ENCODE data around the gene G0S2. TPM values are rescaled to one million over a fixed set of nuclear protein-coding genes. Genes with fewer than 3 reads are reported as not detected.
"Not testable (repeated sequence)": the region's sequence is repeated elsewhere in the genome, so short reads cannot be mapped to it uniquely, and the experiment has no call there.

Gene G0S2
- total RNA-seq, 1 donor from 2014 or later: 4.6 TPM

DNA sequence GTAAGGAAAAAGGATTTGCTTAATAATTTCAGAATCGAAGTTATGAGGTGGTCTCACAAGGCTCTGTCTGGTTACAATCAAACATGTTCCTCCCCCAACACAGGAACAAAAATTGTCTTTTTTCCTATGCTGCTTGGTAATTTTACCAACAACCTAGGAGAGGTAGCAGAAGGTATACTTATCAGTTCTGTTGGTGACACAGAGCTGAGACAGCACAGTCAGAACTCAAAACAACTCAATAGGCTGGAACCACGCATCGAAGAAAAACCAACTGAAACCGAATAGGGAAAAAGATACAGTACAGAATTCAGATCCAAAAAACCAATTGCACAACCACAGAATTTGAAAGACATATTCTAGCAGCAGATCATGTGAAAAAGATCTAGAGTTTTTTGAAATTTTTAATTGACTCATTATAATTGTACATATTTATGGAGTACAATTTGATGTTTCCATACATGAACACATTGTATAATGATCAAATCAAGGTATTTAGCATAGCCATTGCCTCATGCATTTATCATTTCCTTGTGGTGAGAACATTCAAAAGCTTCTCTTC lies 3.8 kb downstream of the G0S2 start:
- DNase-seq (ENCODE audit: low spot score): no peak

DNA sequence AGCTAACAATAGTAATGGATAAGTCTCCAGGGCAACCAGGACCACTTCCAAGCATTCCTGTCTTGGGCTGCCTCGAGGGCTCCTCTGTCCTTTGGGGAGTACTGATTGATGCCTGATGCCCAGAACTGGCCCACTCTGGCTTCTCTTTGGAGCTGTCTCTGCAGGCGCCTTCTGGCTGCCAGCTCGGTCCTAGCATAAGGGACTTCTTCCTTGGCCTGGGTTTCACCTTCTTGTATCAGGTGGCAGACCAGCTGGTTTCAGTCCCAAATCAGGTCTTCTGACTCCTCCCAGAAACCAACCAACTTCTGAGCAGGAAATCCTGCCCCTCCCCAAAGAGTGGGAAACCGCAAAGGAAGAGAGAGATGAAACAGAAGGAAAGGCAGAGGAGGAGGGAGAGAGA lies 10.6 kb downstream of the G0S2 start:
- no peak for DNase-seq (ENCODE audit: low spot score)

DNA sequence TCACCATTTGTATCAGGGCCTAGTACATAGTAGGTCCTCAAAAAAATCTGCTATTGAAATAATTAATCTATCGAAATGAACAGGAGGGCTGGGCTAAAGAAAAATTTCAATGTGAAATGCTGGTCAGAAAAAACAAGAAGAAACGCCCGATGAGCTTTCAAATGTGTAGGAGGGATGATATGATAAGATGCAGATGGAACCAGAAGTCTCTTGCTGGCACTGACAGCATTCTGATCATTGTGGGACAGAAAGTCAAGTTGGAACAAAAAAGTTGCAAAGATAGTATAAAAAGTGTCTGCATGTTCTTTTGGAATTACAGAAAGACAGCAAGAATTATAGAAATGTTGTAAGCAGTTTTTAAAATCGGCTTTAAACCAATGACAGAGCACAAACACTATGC lies 11.1 kb downstream of the G0S2 start:
- DNase-seq (ENCODE audit: low spot score): no peak

DNA sequence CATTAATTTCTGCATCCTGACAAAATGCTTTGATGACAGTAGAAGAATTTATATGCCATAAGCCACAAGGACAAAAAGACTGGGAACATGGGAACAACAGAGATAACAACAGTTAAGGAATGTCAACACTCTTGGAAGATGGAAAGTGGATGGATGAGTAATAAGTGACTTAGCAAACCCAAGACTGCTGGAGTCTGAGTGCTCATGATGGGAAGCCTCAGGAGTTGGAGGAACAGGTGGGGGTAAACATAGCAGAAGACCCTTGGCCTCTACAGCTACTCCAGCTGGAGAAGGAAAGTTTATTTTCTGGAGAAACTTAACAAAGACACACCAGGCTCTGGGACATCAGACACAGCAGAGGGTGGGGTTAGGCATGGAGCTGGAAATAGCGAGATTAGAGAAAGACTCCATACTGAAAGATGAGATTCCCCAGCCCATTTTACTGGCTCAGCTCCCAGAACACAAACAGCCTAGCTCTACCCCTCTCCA lies 13.6 kb downstream of the G0S2 start:
- DNase-seq (ENCODE audit: low spot score): peak; percentile 72

DNA sequence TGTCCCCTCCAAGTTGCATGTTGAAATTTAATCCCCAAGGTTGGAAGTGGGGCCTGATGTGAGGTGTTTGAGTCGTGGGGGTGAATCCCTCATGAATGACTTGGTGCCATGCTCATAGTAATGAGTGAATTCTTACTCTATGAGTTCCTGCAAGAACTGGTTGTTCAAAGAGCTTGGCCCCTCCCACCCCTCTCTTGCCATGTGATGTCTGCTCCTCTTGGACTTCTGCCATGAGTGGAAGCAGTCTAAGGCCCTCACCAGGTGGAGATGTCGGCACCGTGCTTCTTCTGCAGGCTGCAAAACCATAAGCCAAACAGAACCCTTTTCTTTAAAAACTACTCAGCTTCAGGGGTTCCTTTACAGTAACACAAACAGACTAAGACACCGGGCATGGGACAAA lies 14.3 kb downstream of the G0S2 start:
- peak; percentile 53 for DNase-seq (ENCODE audit: low spot score)

DNA sequence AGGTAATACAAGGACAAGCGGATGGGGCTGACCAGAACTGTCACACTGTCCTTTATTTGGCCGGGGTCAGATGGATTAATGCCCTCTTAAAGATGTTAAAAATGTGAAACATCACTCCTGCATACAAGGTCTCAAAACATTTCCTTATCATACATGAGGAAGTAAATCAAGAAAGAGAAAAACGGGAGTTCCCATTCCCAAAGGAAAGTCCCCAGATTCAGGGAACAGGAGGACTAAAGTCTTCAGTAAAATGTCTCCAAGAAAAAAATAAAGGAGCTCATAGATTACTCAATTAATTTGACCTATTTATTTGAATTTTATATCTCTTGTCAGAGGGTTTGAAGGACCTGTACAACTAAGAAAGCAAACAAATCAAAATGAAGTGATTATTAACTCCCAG lies 16.0 kb downstream of the G0S2 start:
- no peak for DNase-seq (ENCODE audit: low spot score)

DNA sequence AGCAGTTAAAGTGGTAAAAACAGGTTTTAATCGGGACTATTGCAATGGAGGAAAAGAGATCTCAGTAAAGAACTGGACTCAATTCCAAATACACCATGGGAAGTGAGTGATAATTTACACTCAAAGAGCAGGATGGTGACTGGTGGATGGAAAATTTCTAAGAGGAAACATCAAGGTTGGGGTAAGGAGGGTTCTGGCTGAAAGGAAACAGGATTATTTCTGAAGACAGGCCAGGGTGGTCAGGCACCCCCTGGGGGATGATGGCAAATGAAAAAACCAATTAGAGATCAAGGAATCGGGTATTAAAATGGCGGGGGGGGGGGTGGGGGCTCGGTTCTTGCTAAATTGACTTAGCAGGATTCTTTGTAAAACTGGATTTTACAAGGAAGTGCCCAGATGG lies 17.1 kb downstream of the G0S2 start:
- no peak for DNase-seq (ENCODE audit: low spot score)

DNA sequence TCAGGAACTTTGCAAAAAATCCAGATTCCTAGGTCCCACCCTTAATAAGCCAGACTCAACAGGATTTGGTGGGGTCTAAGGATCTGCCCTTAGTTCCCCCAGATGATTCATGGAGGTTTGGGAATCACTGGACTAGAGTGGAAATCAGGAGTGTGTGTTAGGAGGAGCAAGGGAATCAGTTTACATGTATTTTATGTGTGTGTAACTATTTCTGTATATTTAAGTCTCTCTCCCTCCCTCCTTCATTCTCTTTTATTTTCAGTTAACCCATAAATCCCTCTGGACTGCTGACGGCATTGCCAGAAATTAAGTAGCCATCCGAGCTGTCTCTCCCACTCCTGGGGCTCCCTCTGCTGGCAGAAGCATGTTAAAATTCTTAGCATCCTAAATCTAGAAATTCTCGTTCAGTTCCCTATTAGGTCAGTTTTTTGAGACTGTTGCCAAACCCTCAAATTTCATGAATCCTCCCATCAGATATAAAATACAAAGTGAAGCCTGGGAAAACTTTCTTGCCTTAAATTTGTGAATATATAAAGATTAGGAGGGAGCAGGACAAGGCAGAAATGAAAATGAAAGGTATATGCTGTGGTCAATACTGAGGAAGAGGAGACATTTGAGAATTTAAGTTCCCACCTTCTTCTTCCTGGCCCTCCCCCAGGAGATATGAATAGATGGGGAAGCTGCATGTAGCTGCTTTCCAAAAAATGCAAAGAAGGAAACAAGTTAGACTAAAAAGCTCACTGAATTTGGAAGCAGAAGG lies 17.7 kb downstream of the G0S2 start:
- peak; percentile 76 for DNase-seq (ENCODE audit: low spot score)

DNA sequence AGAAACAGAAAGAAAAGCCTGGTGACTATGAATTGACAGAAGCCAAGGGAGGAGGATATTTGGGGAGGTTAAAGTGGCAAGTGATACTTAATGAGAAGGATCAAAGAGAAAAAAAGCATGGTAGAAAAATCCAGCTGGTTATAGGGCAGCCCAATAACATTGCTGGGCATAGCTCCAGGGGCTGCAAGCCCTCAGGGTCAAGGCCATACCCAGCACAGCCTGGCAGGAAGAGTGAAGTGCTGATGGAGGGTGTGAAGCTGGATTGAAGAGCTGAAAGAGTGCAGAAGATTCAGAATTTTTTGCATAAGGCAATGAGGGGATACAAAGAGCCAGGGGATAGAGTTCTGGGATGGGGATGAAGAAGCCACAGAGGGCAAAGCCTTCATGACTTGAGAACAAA lies 21.5 kb downstream of the G0S2 start:
- DNase-seq (ENCODE audit: low spot score): no peak

DNA sequence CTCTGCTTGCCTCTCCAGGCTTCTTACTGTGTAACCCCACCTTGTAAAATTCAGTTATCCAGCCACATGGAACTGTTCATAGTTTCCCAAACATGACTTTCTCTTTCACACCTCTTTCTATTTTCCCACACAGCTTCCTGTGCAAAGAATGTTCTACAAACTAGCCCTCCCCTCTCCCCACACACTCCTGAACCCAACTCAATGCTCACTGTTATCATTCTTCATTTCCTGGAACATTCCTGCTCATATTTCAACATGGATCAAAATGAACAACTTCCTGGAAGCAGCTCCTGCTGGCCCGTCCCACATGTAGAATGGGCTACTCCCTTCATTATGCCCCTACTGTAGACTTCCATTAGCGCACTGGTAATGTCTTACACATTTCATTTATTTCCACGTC lies 21.9 kb downstream of the G0S2 start:
- no peak for DNase-seq (ENCODE audit: low spot score)

DNA sequence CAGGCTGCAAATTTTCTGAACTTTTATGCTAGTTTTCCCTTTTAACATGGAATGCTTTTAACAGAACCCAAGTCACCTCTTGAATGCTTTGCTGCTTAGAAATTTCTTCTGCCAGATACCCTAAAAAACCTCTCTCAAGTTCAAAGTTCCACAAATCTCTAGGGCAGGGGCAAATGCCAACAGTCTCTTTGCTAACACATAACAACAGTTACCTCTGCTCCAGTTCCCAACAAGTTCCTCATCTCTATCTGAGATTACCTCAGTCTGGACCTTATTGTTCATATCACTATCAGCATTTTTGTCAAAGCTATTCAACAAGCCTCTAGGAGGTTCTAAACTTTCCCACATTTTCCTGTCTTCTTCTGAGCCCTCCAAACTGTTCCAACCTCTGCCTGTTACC lies 25.5 kb downstream of the G0S2 start:
- DNase-seq (ENCODE audit: low spot score): not testable (repeated sequence)

DNA sequence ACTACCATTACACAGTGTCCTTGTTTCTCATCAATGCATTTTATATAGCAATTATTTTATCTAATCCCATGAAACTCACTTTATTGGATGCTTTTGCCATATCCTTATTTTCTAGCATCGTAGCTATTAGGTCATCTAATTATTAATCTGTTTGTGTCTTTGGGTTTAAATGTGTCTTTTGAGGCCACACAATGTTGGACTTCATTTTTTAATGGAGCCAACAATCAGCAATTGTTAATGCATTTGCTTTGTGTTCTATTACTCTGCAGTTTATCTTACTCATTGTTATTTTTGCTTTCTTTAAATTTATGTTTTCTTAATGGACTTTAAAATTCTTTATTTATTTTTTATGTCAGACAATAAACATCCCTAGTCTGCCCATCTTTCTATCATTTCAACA lies 27.6 kb downstream of the G0S2 start:
- DNase-seq (ENCODE audit: low spot score): no peak

DNA sequence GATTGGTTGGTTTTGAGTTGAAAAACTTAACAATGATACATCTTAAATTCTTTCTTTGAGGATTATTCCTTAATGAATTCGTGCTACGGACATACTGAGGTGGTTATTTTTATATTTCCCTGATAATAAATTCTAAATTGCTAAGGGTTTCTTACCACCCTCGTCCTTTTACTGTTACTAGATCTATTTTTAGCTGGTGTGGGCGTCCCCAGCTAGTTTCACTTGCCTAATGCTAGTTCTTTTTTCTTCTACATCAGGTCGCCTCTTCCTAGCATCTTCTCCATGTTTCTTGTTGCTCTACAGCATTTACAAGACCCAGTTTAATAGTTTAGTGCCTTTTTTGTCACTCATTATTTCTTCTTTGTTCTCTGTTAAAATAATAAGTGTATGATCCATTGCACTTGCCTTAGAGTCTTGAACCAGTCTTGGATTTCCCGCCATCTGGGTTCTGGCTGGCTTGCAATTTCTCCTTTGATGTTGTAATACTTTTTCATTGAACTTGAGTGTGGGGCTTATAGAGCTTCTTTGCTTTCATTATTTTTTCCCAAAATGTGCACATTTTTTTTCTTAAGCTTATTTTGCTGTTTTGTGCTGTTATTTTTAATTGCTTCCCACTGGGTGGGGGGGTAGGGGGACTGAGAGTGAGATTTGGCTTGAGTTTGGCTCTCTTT lies 28.8 kb downstream of the G0S2 start:
- no peak for DNase-seq (ENCODE audit: low spot score)

DNA sequence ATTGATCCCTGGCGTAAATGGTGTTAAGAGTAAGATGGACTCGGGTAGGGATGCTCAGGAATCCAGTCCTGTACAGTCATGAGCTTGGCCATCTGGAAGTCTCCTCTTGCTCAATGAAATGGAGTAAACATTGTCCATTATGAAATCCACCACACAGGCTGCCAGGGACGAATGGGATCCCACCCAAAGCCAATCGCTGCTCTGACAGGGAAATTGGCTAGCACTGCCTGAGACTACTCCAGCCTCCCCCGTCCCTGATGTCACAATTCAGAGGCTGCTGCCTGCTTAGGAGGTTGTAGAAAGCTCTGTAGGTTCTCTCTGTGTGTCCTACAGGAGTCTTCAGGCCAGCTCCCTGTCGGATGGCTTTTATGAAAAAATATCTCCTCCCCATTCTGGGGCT lies 29.4 kb downstream of the G0S2 start, which contains the start of gene HSD11B1:
TSS of gene HSD11B1 (plus strand) at position 263 of the 400 bp plus-strand sequence. CDS start at position 360, 97 bp downstream.
- peak; percentile 69 for DNase-seq (ENCODE audit: low spot score)

DNA sequence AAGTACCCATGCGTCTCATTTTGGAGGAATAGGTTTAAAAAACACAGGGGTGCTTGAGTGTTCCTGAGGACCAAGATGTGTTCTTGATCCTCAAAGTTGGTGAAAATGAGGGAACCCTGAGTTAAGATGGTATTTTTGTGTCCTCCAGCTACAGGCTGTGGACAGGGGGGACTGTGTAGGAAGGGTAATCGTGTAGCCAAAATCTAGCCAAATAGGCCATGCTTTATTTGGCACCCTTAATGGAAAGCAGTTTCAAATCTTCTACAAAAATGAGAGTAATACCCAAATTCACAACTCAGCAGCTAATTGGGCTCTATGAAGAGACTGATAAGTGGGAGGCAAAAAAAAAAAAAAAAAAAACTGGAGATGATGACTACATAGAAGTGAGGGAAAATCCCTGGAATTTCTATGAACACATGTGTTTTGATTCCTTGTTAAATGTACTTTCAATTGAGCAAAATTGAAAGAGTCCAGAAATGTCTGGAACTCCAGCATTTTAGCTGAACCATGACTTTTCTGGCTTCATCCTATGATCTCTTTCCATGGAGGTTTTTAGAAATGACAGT lies 29.9 kb downstream of the G0S2 start:
- no peak for DNase-seq (ENCODE audit: low spot score)

DNA sequence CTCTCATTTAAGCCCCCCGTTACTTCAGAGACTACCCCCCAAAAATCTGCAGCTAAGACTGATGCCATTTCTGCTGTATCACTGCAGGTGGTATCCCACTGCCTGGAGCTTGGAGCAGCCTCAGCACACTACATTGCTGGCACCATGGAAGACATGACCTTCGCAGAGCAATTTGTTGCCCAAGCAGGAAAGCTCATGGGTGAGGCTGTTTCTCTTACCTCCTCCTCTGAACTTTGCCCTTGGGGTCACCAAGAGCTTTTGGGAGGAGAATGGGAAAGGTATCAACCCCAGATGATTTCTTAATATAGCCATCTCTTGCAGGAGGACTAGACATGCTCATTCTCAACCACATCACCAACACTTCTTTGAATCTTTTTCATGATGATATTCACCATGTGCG lies 31.4 kb downstream of the G0S2 start:
- no peak for DNase-seq (ENCODE audit: low spot score)

DNA sequence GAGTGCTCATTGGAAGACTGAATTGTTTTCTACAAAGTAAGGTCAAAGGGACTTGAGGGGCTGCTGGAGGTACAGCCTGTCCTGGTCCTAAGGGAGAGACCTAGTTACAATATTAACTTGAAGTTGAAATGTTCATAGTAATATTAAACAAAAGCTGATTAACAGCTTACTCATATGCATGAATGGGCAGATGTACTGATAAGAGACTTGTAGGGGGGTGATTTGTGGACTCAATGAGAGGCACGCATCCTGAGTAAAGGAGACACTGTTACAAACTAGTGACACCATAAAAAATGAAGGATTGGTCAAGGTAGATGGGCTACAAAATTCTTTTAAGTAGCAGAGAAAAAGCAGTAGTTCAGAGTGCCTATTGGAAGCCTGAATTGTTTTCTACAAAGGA lies 32.1 kb downstream of the G0S2 start:
- DNase-seq (ENCODE audit: low spot score): no peak

DNA sequence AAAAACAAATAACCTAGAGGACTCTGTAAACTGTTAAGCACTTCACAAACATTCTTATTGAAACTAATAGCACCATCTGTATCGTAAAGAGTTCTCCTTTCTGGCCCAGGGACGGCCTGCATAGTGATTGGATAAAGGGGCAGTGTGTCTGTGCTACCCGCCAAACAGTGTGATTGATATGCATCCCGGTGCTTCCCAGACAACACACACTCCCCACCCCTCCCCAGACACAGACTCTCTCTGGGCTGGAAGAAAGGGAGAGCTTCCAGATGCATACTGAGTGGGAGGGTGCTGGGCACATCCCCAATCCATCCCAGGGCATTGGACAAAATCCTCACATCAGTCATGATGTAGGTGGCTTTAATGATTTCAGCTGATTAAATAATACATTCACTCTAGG lies 33.1 kb downstream of the G0S2 start:
- no peak for DNase-seq (ENCODE audit: low spot score)

DNA sequence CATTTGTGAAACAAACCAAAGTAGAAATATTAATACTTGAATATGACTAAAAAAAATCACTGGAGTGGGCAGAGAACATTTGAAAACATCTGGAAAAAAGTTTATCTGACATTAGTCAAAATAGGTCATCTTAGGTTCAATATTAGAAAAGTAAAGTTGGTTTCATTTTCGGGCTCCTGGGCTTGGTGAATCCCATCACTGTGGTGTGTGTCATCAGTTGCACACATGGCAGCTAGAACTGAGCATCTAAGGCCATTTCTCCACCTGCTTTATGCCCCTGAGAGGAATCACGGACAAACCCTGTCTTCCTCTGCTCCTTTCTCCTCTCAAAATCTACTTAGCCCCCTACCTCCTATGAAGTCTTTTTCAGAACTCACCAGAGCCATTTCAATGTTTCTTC lies 34.9 kb downstream of the G0S2 start:
- no peak for DNase-seq (ENCODE audit: low spot score)

DNA sequence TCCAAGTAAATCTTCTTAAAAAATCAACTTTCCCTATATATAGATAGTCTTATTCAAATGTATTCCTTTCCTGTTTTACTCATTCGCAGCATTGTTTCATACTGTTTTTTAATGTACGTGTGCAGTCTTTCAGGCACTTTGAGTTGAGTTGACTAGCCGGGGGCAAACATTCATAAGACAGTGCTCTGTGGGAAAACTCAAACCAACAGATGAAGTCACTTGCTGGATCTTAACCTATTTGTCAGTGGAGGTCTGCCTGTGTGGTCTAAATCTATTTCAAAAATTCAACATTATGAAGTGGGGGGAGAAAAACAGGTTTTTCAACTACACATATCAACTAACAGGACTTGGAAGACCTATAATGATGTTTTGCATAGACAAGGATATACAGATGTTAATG lies 35.6 kb downstream of the G0S2 start:
- no peak for DNase-seq (ENCODE audit: low spot score)

DNA sequence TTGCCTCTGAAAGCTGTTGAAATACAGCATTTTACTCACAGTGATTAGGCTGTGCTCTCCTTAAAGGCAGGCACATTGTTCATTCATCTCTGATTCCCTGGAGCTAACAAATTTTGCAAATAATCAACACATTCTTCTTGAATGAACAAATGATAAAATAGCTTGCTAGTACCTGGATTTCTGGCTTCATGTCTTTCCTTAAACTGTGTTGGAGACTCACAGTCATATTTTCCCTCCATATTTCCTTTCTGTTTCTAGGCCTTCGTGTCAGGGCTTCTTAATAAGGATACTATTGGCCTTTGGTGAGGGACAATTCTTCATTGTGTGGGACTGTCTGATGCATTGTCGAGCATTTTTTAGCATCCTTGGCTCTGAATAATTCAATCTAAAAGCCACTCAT lies 39.1 kb downstream of the G0S2 start:
- DNase-seq (ENCODE audit: low spot score): no peak

DNA sequence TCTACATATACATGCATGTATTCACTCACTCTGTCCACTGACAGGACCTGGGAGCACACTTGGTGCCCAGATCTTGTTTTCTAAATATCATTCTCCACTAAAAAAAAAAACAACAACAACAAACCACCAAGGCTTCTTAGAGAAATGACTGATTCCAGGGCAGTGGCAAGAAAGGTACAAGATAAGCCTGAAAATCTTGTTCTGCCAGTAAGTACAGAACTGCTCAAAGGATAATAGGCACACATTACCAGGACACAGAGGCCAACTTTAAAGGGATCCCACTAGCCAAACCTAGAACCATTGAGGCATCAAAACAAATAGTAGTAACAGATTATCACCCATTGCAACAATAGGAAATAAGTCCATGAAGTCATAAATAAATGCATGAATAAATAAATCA lies 40.1 kb downstream of the G0S2 start:
- DNase-seq (ENCODE audit: low spot score): no peak

DNA sequence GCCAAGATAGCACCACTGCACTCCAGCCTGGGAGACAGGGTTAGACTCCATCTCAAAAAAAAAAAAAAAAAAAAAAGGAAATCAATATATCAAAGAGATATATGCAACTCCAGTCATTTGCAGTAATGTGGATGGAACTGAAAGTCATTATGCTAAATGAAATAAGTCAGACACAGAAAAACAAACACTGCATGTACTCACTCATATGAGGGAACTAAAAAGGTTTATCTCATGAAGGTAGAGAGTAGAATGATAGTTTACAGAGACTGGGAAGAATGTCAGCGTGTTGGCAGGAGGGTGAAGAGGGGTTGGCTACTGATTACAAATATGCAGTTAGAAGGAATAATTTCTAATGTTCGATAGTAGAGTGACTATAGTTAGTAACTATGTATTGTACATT lies 42.6 kb downstream of the G0S2 start:
- no peak for DNase-seq (ENCODE audit: low spot score)

Measured in mucosa of gallbladder (tissue), 1 donor.